A673 (cell line): Measurements from ENCODE around the gene C2orf72. TPM values are rescaled to one million over a fixed set of nuclear protein-coding genes. Genes with fewer than 3 reads are reported as not detected.
"Not testable (repeated sequence)": the region's sequence is repeated elsewhere in the genome, so short reads cannot be mapped to it uniquely, and the experiment has no call there.

Source experiments
- BruUV-seq: library from RNA; stranded (reverse); fragments of 400-500 nt; replicated peaks from 2 replicates; lab custom pipeline; 2021; lab: Mats Ljungman, UMichigan
- CTCF ChIA-PET: fragments of 300-600 bp; sonication (Branson Sonifier 250); formaldehyde crosslinking; loops from one replicate; lab custom pipeline; 2022; ENCODE audit warnings: antibody characterized with exemption; lab: Charles Lee
- POLR2A ChIA-PET: fragments of 300-600 bp; sonication (Branson Sonifier 250); formaldehyde crosslinking; loops from one replicate; lab custom pipeline; 2022; ENCODE audit warnings: antibody characterized with exemption; ENCODE audit not compliant: low non-redundant PET; lab: Charles Lee
- DNase-seq: peaks from one replicate; pipeline ENCODE4 v3.0.0-alpha.2; 2015; ENCODE audit warnings: low spot score
- H3K27ac ChIP-seq: fragments of 200-600 bp; sonication (generic); 2 replicates; pipeline ENCODE4 v1.5.1; 2016; ENCODE audit warnings: mixed run types, low read depth, mild to moderate bottlenecking, mixed read lengths, antibody characterized with exemption, low read length; ENCODE audit not compliant: poor library complexity, severe bottlenecking
- H3K27me3 ChIP-seq: fragments of 200-600 bp; sonication (generic); replicated peaks from 2 replicates; pipeline ENCODE4 v1.6.1; 2017; ENCODE audit warnings: mixed run types, low read depth, mild to moderate bottlenecking, mixed read lengths, antibody characterized with exemption, low read length; ENCODE audit not compliant: insufficient read depth, poor library complexity
- H3K36me3 ChIP-seq: fragments of 200-600 bp; sonication (generic); 2 replicates; pipeline ENCODE4 v1.6.1; 2016; ENCODE audit warnings: mixed run types, mild to moderate bottlenecking, mixed read lengths, antibody characterized with exemption, low read length; ENCODE audit not compliant: insufficient read depth, poor library complexity, severe bottlenecking
- H3K4me1 ChIP-seq: fragments of 200-600 bp; sonication (generic); 2 replicates; pipeline ENCODE4 v1.6.1; 2017; ENCODE audit warnings: mixed run types, mild to moderate bottlenecking, mixed read lengths, antibody characterized with exemption, low read length; ENCODE audit not compliant: insufficient read depth, poor library complexity, severe bottlenecking
- H3K4me3 ChIP-seq: fragments of 200-600 bp; sonication (generic); 2 replicates; pipeline ENCODE4 v1.5.1; 2016; ENCODE audit warnings: low read depth, mixed run types, mild to moderate bottlenecking, mixed read lengths, low read length; ENCODE audit not compliant: poor library complexity, severe bottlenecking
- H3K9me3 ChIP-seq: fragments of 200-600 bp; sonication (generic); 2 replicates; pipeline ENCODE4 v1.6.1; 2016; ENCODE audit warnings: mixed run types, low read depth, mild to moderate bottlenecking, mixed read lengths, antibody characterized with exemption, low read length; ENCODE audit not compliant: poor library complexity, severe bottlenecking
- CTCF ChIP-seq: fragments of 300-800, 200-600 bp; sonication (generic); conservative IDR thresholded peaks from 2 replicates; pipeline ENCODE4 v1.5.1; 2017; ENCODE audit warnings: low read depth, mild to moderate bottlenecking, antibody characterized with exemption, low read length, moderate library complexity, mixed read lengths
- EZH2 ChIP-seq: fragments of 200-600 bp; sonication (generic); IDR thresholded peaks from 2 replicates; pipeline ENCODE4 v1.6.1; 2017; ENCODE audit warnings: borderline replicate concordance, low read depth, mild to moderate bottlenecking, mixed read lengths, antibody characterized with exemption, low read length; ENCODE audit not compliant: poor library complexity, severe bottlenecking
- intact Hi-C: fragments of 100-400 bp; cut with micrococcal nuclease; formaldehyde crosslinking; loops from one replicate; pipeline ENCODE4 v1.10.0; 2022; ENCODE audit not compliant: unreplicated experiment
- total RNA-seq: library from RNA; stranded (reverse); gene quantifications from 2 replicates; pipeline ENCODE4 v1.2.3, GENCODE V29; 2021

C2orf72 gene
- total RNA-seq, 1 experiment from 2014 or later: not detected

DNA sequence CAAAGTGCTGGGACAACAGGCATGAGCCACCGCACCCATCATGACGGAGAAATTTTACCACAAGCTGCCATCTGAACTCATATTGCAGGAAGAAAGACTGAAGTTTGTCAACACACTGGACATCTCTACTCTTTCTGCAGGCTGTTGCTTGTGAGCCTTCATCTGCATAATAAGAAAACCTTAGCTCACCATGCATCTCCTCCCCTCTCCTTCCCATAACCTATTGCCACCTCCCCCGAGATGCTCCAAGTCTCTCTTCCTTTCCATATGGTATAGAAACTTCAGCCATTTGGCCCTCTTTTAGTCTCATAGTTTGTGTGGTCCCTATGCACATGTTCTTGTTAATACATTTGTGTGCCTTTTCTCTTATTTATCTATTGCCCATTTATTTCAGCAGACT lies 19.1 kb upstream of the C2orf72 start:
- no peak overlapping the region for H3K4me3 ChIP-seq
- no peaks in the 10 kb centered on the region for H3K27me3 ChIP-seq
- no peak for TF ChIP-seq CTCF
- TF ChIP-seq EZH2: no peak
- ChIA-PET CTCF (no interaction called here), POLR2A (no interaction called here)
- intact Hi-C loops: no loop called here
- H3K4me1 ChIP-seq: no peaks in the 10 kb centered on the region
- H3K36me3 ChIP-seq: no peaks in the 10 kb centered on the region
- DNase-seq: no peak
- no peaks in the 10 kb centered on the region for H3K9me3 ChIP-seq
- H3K27ac ChIP-seq: no peak overlapping the region
- no TSS peak for BruUV-seq

GRCh38 chr2:231025059-231025458 lies 12.3 kb upstream of the C2orf72 start:
- H3K4me3 ChIP-seq, BruUV-seq, POLR2A ChIA-PET, H3K9me3 ChIP-seq, H3K27ac ChIP-seq, DNase-seq, H3K4me1 ChIP-seq, CTCF ChIA-PET, intact Hi-C loops, H3K36me3 ChIP-seq, H3K27me3 ChIP-seq: not testable (repeated sequence)

- no peak for DNase-seq
- Histone ChIP-seq H3K27me3 (peaks cover 10% of the 10 kb centered on the region), H3K27ac (no peak overlapping the region), H3K4me3 (no peak overlapping the region), H3K9me3 (no peaks in the 10 kb centered on the region), H3K36me3 (no peaks in the 10 kb centered on the region), H3K4me1 (no peaks in the 10 kb centered on the region)
- BruUV-seq: no TSS peak
- intact Hi-C loops: no loop called here
- ChIA-PET POLR2A (no interaction called here), CTCF (no interaction called here)
- no peak for TF ChIP-seq CTCF
- no peak for TF ChIP-seq EZH2
These were observed 8.4 kb upstream of the C2orf72 start for GRCh38 chr2:231028889-231029288.

DNA sequence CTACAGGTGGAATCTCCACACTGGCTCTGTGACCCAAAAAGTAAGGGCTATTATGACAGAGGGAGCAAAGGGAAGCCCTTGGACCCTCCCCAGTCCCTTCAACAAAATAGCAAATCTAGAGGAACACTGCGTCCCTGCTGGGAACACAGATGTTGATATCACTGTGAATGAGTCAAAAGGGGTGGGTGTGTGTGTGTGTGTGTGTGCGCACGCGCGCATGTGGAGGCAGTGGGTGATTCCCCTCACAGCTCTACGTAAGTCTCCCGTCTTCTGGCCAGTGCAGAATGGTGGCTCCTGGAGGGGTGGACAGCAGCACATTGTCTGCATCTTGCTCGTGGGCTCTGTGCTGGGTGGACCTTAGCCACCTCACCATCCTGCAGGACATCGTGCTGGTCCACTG lies 7.8 kb upstream of the C2orf72 start:
- H3K27me3 ChIP-seq: peaks cover 17% of the 10 kb centered on the region
- TF ChIP-seq CTCF (no peak), EZH2 (no peak)
- no peak overlapping the region for H3K27ac ChIP-seq
- BruUV-seq: no TSS peak
- intact Hi-C loops: no loop called here
- no peaks in the 10 kb centered on the region for H3K36me3 ChIP-seq
- CTCF ChIA-PET: no interaction called here
- POLR2A ChIA-PET: no interaction called here
- H3K9me3 ChIP-seq: no peaks in the 10 kb centered on the region
- no peaks in the 10 kb centered on the region for H3K4me1 ChIP-seq
- no peak overlapping the region for H3K4me3 ChIP-seq
- no peak for DNase-seq
